ENCODE data around the gene PLA2G4A.

DNA sequence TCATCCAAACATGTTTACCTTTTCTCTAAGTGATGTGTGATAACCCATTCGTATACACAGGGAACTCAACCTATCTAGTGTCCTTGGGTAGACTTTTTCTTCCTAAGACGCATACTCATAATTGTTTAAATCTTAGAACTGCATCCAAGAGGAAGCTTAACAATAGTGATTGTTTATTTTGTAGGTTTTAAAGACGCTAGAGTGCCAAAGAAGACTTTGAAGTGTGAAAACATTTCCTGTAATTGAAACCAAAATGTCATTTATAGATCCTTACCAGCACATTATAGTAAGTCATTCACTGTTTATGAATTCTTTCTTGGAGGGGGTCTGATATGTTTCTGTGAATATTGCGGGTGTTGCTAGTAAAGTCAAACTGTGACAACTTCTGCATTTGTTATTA is 25.4 kb downstream of the PLA2G4A start:
- no peak for TF ChIP-seq CTCF (IDR thresholded peaks at IDR 0.05)
- TF ChIP-seq POLR2A (IDR thresholded peaks at IDR 0.05) = no peak

Measured in esophagus squamous epithelium (tissue), 4 donors.